OCI-LY1 (cell line): Measurements from ENCODE around the gene KDM5B.

Experiments used
- H2AFZ ChIP-seq: fragments of 200-600 bp; sonication (generic), shearing (Covaris generic); 2 replicates; pipeline ENCODE4 v1.6.0; 2014; ENCODE audit warnings: antibody characterized with exemption, mild to moderate bottlenecking, low read length
- H3F3A ChIP-seq: fragments of 200-600 bp; sonication (generic), shearing (Covaris generic); 2 replicates; pipeline ENCODE4 v1.6.0; 2014; ENCODE audit warnings: mild to moderate bottlenecking, antibody characterized with exemption, low read length, moderate library complexity; ENCODE audit not compliant: insufficient read depth
- H3K27ac ChIP-seq: fragments of 200-600 bp; sonication (generic); 2 replicates; pipeline ENCODE4 v1.5.1; 2014; ENCODE audit warnings: low read length, mixed run types, mild to moderate bottlenecking, low read depth; ENCODE audit not compliant: poor library complexity, severe bottlenecking
- H3K27me3 ChIP-seq: fragments of 200-600 bp; sonication (generic); 2 replicates; pipeline ENCODE4 v1.6.0; 2014; ENCODE audit warnings: antibody characterized with exemption, mild to moderate bottlenecking, low read length, moderate library complexity; ENCODE audit not compliant: insufficient read depth
- H3K36me3 ChIP-seq: fragments of 200-600 bp; sonication (generic); 2 replicates; pipeline ENCODE4 v1.6.1; 2014; ENCODE audit warnings: mild to moderate bottlenecking, antibody characterized with exemption, low read length, moderate library complexity, mixed read lengths; ENCODE audit not compliant: insufficient read depth
- H3K4me1 ChIP-seq: fragments of 200-600 bp; sonication (generic); 2 replicates; pipeline ENCODE4 v1.5.1; 2014; ENCODE audit warnings: mild to moderate bottlenecking, low read length, moderate library complexity; ENCODE audit not compliant: insufficient read depth, severe bottlenecking
- H3K4me2 ChIP-seq: fragments of 200-600 bp; sonication (generic), shearing (Covaris generic); 2 replicates; pipeline ENCODE4 v1.6.1; 2014; ENCODE audit warnings: low read length
- H3K4me3 ChIP-seq: fragments of 200-600 bp; sonication (generic); 2 replicates; pipeline ENCODE4 v1.5.1; 2014; ENCODE audit warnings: low read length, low read depth, mild to moderate bottlenecking, mixed read lengths; ENCODE audit not compliant: poor library complexity, severe bottlenecking
- H3K79me2 ChIP-seq: fragments of 200-600 bp; shearing (Covaris generic); 2 replicates; pipeline ENCODE4 v1.6.1; 2016; ENCODE audit warnings: mixed run types, low read length, mixed read lengths; ENCODE audit not compliant: insufficient read depth
- H3K9ac ChIP-seq: fragments of 200-600 bp; sonication (generic), shearing (Covaris generic); 2 replicates; pipeline ENCODE4 v1.6.1; 2014; ENCODE audit warnings: mild to moderate bottlenecking, low read length, mixed read lengths
- H3K9me2 ChIP-seq: fragments of 200-600 bp; sonication (generic), shearing (Covaris generic); 2 replicates; pipeline ENCODE4 v1.6.1; 2014; ENCODE audit warnings: low read depth, mild to moderate bottlenecking, low read length, mixed read lengths
- H3K9me3 ChIP-seq: fragments of 200-600 bp; shearing (Covaris generic); 2 replicates; pipeline ENCODE4 v1.6.1; 2014; ENCODE audit warnings: low read length, mixed read lengths
- H4K20me1 ChIP-seq: fragments of 200-600 bp; sonication (generic), shearing (Covaris generic); 2 replicates; pipeline ENCODE4 v1.6.0; 2016; ENCODE audit warnings: mild to moderate bottlenecking, low read length; ENCODE audit not compliant: insufficient read depth
- EZH2 ChIP-seq: fragments of 200-600 bp; sonication (generic), shearing (Covaris generic); IDR thresholded peaks from 2 replicates; pipeline ENCODE4 v1.8.0; 2017; ENCODE audit warnings: borderline replicate concordance, mixed run types, mild to moderate bottlenecking, antibody characterized with exemption, low read length, moderate library complexity, mixed read lengths
- TF ChIP-seq, protein P1 (sequence below): fragments of 200-600 bp; sonication (generic), shearing (Covaris generic); IDR thresholded peaks from 2 replicates; pipeline ENCODE4 v1.5.1; 2017; ENCODE audit warnings: mild to moderate bottlenecking, antibody characterized with exemption, low read length, moderate library complexity, mixed read lengths

Gene KDM5B

DNA sequence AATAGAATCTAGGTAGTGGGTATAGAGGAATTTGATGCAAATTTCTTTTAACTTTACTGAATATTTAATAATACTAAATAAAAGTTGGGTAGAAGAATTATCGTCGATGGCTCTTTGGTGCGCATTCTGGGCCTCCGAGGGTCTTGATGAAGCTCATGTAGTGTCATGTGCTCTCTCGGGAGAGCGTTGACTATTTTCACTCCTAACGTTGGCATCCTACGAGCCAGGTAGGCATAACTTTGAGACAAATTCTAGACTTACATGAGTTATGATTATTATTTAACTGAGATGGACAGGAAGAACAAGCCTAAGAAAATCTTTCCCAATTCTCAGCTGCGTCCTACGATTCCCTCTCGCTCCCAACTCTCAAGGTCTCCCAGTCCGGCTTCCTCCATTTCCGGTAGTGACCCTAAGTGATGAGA is 2.0 kb upstream of the KDM5B start:
- H3K36me3 ChIP-seq = no peaks in the 10 kb centered on the region
- TF ChIP-seq, protein P1, sequence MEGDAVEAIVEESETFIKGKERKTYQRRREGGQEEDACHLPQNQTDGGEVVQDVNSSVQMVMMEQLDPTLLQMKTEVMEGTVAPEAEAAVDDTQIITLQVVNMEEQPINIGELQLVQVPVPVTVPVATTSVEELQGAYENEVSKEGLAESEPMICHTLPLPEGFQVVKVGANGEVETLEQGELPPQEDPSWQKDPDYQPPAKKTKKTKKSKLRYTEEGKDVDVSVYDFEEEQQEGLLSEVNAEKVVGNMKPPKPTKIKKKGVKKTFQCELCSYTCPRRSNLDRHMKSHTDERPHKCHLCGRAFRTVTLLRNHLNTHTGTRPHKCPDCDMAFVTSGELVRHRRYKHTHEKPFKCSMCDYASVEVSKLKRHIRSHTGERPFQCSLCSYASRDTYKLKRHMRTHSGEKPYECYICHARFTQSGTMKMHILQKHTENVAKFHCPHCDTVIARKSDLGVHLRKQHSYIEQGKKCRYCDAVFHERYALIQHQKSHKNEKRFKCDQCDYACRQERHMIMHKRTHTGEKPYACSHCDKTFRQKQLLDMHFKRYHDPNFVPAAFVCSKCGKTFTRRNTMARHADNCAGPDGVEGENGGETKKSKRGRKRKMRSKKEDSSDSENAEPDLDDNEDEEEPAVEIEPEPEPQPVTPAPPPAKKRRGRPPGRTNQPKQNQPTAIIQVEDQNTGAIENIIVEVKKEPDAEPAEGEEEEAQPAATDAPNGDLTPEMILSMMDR = no peak
- no peak for TF ChIP-seq EZH2
- peak overlapping the region; percentile 12; the same call in 1 of the 2 replicates for H3K9ac ChIP-seq
- no peak overlapping the region for H3K27ac ChIP-seq
- H3F3A ChIP-seq = no peaks in the 10 kb centered on the region
- H3K79me2 ChIP-seq = no peaks in the 10 kb centered on the region
- H3K27me3 ChIP-seq = no peaks in the 10 kb centered on the region; the same call in 1 of the 2 replicates
- H3K4me2 ChIP-seq = peak overlapping the region; percentile 78
- H3K4me1 ChIP-seq = peaks cover 20% of the 10 kb centered on the region
- H3K4me3 ChIP-seq = peak overlapping the region; percentile 59
- peak overlapping the region; percentile 67; the same call in 1 of the 2 replicates for H2AFZ ChIP-seq
- H3K9me3 ChIP-seq = no peaks in the 10 kb centered on the region
- H4K20me1 ChIP-seq = no peaks in the 10 kb centered on the region
- H3K9me2 ChIP-seq = no peaks in the 10 kb centered on the region

DNA sequence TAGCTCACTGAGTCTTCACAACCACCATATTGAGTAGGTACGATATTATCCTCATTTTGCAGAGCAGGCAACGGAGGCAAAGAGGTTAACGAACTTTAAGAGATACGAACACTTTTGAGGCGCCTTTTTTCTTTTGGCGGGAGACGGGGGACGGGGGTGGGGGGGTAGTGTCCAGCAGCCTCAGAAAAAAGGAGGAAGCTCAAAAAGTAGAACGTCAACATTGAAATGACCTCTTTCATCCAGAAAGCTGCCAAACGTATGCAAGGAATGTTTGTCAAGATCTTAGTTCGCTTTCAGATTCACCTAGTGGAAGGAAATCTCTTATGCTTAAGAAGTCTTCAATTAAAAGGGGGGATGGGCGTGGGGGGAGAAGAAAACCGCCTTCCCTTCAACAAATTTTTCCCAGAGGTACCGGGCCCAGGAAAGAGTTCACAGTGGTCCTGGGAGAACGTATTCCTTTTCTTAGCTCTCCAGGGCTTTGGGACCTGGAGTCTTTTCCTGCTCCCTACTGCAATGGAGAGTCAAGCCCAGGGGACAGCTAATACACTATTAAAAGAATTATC is 1.5 kb upstream of the KDM5B start:
- H3K4me2 ChIP-seq = no peak overlapping the region
- H3K27ac ChIP-seq = no peak overlapping the region
- H3K4me3 ChIP-seq = no peak overlapping the region
- H3K9ac ChIP-seq = no peak overlapping the region
- no peaks in the 10 kb centered on the region for H3F3A ChIP-seq
- no peaks in the 10 kb centered on the region for H3K9me2 ChIP-seq
- no peaks in the 10 kb centered on the region; the same call in 1 of the 2 replicates for H3K27me3 ChIP-seq
- no peak overlapping the region for H2AFZ ChIP-seq
- no peaks in the 10 kb centered on the region for H3K36me3 ChIP-seq
- peaks cover 20% of the 10 kb centered on the region for H3K4me1 ChIP-seq
- H3K9me3 ChIP-seq = no peaks in the 10 kb centered on the region
- TF ChIP-seq, protein P1 = no peak
- no peak for TF ChIP-seq EZH2
- no peaks in the 10 kb centered on the region for H3K79me2 ChIP-seq
- no peaks in the 10 kb centered on the region for H4K20me1 ChIP-seq

GRCh38 chr1:202807451-202807925 is 733 bp downstream of the KDM5B start:
- no peak overlapping the region for H3K27ac ChIP-seq
- no peak overlapping the region for H2AFZ ChIP-seq
- H3K9ac ChIP-seq = peak overlapping the region; percentile 45; the same call in 1 of the 2 replicates
- TF ChIP-seq, protein P1 = no peak
- no peak for TF ChIP-seq EZH2
- H3K9me2 ChIP-seq = no peaks in the 10 kb centered on the region
- H3K79me2 ChIP-seq = no peaks in the 10 kb centered on the region
- no peaks in the 10 kb centered on the region for H3F3A ChIP-seq
- peak overlapping the region; percentile 67 for H3K4me3 ChIP-seq
- peak overlapping the region; percentile 78 for H3K4me2 ChIP-seq
- no peaks in the 10 kb centered on the region for H4K20me1 ChIP-seq
- H3K4me1 ChIP-seq = peaks cover 20% of the 10 kb centered on the region
- no peaks in the 10 kb centered on the region for H3K9me3 ChIP-seq
- no peaks in the 10 kb centered on the region for H3K27me3 ChIP-seq
- H3K36me3 ChIP-seq = no peaks in the 10 kb centered on the region
